GM21367 (cell line): Measurements from ENCODE around the gene TMEM145.

Source experiments
- ATAC-seq: cut with Tn5 transposase; IDR thresholded peaks from one replicate; pipeline ENCODE4 v1.9.1; 2021; ENCODE audit not compliant: unreplicated experiment

TMEM145 gene

DNA sequence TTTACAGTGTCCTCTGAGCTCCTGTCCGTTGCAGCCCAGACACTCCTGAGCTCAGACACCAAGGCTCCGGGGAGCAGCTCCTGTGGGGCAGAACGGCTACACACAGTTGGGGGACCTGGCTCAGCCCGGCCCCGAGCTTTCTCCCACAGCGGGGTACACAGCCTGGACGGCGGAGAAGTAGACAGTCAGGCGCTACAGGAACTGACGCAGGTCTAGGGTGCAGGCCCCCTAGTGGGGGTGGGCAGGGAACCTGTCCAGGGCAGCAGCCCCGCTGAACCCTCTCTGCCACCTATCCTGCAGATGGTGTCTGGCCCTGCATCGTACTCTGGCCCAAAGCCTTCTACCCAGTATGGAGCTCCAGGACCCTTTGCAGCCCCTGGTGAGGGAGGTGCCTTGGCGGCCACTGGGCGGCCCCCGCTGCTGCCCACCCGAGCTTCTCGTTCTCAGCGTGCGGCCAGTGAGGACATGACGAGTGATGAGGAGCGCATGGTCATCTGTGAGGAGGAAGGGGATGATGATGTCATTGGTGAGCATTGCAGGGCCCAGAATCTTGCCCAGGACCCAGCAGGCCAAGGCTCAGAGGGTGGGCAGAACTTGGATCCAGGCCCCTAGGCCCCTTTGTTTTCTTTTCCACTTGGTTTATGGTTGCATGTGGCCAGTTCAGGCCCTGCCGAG, 24.1 kb upstream of the TMEM145 start:
- no peak for ATAC-seq

DNA sequence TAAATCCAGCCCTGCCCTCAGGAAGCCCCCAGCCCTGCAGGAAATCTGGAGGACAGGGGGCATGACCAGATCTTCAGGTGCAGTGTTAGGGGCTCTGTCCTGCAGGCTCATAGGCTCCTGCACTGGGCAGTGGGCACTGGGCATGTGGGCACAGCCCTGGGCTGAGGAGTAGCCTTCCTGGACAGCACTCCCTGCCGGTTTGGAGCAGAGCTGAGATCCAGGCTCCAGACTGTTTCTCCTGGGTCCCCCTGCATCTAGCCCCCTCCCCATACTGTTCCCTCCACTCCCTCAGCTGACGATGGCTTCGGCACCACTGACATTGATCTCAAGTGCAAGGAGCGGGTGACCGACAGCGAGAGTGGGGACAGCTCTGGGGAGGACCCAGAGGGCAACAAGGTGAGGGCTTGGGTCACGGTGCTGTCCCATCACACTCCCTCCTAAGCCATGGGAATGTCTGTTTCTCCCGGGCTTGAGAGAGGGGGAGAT, 23.5 kb upstream of the TMEM145 start:
- no peak for ATAC-seq

DNA sequence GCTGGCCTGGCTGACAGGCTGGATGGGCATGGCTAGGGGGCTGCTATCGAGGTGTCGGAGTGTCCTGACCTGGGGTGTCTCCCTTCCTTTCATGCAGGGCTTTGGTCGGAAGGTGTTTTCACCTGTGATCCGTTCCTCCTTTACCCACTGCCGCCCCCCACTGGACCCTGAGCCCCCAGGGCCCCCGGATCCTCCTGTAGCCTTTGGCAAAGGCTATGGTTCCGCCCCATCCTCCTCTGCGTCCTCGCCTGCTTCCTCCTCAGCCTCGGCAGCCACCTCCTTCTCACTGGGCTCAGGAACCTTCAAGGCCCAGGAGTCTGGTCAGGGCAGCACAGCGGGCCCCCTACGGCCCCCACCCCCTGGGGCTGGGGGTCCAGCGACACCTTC, 23.0 kb upstream of the TMEM145 start:
- no peak for ATAC-seq

DNA sequence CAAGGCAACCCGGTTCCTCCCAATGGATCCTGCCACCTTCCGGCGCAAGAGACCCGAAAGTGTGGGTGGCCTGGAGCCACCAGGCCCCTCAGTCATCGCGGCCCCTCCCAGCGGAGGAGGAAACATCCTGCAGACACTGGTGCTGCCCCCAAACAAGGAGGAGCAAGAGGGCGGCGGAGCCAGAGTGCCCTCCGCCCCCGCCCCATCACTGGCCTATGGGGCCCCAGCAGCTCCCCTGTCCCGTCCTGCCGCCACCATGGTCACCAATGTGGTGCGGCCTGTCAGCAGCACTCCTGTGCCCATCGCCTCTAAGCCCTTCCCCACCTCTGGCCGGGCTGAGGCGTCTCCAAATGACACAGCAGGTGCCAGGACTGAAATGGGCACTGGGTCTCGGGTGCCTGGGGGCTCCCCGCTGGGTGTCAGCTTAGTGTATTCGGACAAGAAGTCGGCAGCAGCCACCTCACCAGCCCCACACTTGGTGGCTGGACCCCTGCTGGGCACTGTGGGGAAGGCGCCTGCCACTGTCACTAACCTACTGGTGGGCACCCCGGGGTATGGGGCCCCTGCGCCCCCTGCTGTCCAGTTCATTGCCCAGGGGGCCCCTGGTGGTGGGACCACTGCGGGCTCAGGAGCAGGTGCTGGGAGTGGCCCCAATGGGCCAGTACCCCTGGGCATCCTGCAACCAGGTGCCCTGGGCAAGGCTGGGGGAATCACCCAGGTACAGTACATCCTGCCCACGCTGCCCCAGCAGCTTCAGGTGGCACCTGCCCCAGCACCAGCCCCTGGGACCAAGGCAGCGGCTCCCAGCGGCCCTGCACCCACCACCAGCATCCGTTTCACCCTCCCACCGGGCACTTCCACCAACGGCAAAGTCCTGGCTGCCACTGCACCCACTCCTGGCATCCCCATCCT, 22.3 kb upstream of the TMEM145 start:
- no peak for ATAC-seq

DNA sequence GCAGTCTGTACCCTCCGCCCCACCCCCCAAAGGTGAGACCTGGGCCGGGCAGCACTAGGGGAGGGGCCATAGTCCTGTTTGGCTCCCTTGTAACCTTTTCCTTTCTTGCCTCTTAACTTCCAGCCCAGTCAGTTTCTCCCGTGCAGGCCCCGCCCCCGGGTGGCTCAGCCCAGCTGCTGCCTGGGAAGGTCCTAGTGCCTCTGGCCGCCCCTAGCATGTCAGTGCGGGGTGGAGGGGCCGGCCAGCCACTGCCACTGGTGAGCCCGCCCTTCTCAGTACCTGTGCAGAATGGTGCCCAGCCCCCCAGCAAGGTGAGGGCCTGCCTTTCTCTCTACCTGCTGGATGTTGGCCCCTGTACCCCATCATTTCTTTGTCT, 21.7 kb upstream of the TMEM145 start:
- ATAC-seq, result no peak

DNA sequence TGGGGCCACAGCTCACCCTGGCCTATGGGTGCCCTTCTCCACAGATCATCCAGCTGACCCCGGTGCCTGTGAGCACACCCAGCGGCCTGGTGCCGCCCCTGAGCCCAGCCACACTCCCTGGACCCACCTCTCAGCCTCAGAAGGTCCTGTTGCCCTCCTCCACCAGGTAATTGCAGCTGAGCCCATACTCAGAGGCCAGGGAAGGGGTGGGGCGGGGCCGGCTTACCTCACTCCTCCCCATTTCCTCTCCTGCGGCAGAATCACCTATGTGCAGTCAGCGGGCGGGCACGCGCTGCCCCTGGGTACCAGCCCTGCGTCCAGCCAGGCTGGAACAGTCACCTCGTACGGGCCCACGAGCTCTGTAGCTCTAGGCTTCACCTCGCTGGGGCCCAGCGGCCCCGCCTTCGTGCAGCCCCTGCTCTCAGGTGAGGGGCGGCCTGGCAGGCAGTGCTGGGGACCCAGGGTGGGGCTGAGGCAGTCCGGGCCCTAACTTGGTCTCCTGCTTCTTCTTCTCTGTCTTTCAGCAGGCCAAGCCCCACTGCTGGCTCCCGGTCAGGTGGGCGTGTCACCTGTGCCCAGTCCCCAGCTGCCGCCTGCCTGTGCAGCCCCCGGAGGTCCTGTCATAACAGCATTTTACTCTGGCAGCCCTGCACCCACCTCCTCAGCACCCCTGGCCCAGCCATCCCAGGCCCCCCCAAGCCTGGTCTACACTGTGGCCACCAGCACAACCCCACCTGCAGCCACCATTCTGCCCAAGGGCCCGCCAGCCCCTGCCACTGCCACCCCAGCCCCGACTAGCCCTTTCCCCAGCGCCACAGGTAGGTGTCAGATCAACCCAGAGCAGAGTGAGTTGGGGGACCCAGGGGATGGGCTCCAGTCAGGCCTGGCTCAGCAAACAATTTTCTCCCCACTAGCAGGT, 20.8 kb upstream of the TMEM145 start:
- ATAC-seq, result no peak

DNA sequence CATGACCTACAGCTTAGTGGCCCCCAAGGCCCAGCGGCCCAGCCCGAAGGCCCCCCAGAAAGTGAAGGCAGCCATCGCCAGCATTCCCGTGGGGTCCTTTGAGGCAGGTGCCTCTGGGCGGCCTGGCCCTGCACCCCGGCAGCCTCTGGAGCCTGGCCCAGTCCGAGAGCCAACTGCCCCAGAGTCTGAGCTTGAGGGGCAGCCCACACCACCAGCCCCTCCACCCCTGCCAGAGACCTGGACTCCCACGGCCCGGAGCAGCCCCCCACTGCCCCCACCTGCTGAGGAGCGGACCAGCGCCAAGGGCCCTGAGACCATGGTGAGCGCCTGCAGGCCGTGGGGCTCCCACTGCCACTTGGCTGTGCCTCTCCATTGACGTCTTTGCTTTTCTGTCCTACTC, 20.1 kb upstream of the TMEM145 start:
- no peak for ATAC-seq

DNA sequence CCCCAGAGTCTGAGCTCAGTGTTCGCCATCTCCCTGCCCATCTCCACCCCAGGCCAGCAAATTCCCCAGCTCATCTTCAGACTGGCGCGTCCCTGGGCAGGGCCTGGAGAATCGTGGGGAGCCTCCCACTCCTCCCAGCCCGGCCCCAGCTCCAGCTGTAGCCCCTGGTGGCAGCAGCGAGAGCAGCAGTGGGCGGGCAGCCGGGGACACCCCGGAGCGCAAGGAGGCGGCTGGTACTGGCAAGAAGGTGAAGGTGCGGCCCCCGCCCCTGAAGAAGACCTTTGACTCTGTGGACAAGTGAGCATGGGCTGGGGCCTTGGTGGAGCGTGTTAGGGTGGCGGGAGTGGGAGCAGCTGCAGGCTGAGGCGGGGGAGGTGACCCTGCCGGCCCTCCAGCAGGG, 19.6 kb upstream of the TMEM145 start:
- ATAC-seq, result no peak

DNA sequence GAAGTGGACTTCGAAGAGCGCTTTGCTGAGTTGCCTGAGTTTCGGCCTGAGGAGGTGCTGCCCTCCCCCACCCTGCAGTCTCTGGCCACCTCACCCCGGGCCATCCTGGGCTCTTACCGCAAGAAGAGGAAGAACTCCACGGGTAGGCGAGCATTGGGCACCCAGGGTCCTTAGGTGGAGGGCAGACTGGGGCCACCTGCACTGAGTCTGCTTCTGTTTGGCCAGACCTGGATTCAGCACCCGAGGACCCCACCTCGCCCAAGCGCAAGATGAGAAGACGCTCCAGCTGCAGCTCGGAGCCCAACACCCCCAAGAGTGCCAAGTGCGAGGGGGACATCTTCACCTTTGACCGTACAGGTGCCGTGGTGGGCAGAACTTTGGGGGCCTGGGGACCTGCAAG, 19.2 kb upstream of the TMEM145 start:
- no peak for ATAC-seq

DNA sequence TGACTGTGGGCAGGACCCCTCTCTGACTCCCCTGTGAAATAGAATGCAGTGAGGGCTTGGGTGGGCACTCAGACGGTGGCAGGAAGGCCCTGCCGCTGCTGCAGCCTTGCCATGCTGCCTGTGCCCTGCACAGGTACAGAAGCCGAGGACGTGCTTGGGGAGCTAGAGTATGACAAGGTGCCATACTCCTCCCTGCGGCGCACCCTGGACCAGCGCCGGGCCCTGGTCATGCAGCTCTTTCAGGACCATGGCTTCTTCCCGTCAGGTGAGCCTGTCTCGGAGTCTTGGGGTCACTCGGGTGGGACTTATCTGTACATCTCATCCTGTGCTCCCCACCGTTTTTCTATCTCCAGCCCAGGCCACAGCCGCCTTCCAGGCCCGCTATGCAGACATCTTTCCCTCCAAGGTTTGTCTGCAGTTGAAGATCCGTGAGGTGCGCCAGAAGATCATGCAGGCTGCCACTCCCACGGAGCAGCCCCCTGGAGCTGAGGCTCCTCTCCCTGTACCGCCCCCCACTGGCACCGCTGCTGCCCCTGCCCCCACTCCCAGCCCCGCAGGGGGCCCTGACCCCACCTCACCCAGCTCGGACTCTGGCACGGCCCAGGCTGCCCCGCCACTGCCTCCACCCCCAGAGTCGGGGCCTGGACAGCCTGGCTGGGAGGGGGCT, 18.5 kb upstream of the TMEM145 start:
- ATAC-seq, result no peak

DNA sequence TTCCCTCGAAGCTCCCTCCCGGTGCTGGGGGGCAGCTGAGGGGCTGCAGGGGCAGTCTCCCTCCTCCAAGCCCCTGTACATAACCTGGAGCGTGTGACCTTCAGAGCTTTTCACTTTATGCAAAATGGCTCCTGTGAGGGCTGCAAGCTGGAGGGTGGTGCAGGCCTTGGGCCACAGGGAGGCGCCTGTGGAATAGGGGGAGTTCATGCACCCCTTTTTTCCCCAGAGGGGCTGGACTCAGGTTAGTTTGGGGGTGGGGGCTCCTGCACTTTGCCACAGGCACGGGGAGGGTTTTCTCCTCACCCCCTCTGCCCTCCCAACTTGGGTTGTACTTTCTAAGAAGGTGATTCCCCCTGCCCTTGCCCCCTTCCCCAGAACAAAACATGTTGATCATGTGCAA, 17.8 kb upstream of the TMEM145 start:
- no peak for ATAC-seq

DNA sequence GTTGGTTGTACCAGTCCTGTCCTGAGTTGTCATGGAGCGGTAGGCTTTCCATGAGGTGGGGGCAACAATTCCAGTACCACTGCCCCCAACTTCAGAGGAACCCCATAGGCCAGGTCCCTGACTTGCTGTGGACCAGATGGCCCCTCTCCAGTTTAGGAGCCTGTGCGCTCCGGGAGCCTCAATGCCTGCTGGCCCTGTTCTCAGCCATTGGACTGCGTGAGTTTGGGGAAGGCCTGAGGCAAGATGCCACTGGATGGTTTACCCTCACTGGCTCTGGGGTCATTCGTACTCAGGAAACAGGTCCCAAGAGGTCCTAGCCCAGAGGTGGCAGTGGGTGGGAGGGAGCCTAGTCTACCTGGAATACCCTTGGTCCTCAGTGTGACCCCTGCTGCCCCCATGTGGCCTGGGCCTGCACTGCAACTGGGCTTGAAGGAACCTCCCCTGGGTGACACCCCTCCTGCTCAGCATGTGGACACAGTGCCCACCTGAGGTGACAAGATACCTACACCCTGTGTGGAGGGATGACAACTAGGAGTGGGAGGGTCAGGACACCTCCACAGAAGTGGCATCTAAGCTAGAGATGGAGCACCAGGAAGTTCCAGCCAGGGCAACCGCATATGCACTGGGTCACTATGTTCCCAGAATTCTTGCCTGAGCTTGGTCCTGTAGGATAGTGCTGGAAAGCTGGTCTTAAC, 17.1 kb upstream of the TMEM145 start:
- no peak for ATAC-seq

DNA sequence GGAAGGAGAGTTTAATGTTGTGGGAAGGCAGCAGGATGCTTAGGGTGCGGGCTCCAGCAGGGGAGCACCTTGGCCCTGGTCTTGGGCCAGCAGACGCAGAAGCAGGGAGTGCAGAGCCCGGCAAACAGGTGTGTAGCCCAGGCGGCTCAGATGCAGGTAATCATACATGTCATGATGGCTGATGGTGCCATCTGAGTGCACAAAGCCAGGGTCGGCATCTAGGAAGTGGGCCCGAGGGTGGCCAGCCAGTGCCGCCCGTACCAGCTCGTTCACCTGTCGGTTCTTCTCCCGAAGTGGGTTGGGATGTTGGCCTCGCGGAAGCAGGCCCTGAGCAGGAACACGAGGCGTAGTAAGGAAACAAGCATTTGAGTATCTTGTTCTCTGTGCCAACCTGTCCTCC, 16.1 kb upstream of the TMEM145 start:
- ATAC-seq, result no peak

DNA sequence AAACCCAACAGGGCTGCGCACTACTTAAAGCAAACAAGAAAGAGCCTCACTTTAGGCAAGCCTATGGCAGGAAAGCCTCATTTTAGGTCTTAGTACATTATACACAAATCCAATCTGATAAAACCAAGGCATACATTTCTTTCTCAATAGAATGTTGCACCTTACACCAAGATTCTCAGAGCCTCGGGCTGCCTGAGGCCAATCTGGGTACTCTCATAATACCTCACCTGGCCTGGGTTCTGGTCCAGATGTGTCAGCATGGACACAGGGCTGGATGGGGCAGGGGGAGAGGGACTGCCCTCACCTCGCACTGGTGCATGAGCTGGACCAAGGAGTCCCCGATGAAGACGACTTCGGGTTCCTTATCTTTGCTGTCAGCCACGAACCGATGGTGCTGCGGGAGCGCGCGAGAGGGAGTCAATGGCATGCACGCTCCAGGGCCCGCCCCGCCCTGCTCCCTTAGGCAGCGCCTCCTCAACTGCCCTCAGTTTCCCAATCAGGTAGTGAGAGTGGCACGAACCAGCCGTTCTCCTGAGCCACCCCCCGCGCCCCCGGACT, 11.4 kb upstream of the TMEM145 start, which contains the start of gene PRR19:
Gene PRR19, plus strand, starts transcription at position 487 of the 558 bp plus-strand sequence. CDS start 7,453 bp downstream, outside the sequence.
- no peak for ATAC-seq

DNA sequence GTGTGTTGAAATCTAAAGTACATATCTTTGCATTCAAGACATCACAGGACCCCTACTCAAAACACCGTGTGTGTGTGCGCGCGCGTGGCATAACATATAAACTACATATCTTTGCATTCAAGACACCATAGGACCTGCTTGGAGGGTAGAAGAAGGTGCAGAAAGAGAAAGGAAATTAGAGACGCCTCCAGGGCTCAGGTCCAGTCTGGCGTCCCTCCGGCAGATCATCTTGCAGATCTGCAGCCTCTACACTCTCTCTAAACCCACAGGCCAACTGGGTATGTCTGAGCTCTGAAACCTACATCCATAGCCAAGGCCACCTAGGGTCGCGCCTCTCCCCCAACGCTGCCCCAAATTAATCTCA, 10.0 kb upstream of the TMEM145 start:
- no peak for ATAC-seq

DNA sequence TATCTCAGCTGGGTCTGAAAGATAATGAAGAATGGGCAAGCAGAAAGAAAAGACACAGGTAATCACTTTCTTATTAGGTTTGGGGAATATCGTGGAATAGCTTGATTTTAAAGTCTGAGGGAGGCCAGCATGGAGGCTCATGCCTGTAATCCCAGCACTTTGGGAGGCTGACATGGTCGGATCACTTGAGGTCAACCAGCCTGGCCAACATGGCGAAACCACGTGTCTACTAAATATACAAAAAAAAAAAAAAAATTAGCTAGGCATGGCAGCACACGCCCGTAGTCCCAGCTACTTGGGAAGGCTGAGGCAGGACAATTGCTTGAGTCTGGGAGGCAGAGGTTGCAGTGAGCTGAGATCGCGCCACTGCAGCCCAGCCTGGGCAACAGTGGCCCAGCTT, 9.2 kb upstream of the TMEM145 start:
- ATAC-seq, result no peak

DNA sequence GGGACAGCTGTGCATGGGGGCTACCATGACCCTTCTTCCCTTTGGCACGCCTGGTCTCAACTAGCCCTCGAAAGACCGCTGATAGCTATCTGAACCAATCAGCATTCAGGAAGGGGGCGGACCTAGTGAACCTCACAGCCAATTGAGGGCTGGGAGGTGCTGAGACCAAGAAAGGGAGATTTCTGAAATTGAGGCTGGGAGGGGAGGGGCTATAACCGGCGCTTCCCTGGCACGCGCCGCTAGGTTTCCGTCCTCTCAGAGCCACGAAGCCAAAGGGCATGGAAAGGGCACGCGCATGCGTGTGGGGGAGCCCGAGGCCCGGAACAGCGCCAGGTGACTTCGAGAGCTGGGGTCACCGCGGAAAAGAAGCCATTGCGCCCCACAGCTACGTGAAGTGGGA, 6.5 kb upstream of the TMEM145 start:
- ATAC-seq, result no peak

DNA sequence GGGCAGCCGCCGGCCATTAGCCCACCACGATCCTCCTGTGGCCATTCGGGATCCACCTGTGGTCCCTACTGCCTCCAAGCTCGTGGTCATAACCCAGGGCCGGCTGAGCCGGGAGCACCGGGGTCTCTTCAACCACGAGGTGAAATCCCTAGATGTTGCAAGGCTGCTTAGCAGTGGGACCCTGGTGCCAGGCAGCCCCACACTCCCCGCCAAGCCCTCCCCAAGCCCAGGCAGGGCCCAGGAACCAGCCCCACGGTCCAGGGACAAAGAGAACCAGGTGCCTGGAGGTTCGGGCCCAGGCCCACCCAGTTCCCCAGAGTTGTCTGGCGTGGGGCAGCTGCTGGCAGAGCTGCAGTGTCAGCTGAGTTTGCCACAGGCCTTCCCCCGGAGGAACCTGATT, 3.4 kb upstream of the TMEM145 start:
- no peak for ATAC-seq

DNA sequence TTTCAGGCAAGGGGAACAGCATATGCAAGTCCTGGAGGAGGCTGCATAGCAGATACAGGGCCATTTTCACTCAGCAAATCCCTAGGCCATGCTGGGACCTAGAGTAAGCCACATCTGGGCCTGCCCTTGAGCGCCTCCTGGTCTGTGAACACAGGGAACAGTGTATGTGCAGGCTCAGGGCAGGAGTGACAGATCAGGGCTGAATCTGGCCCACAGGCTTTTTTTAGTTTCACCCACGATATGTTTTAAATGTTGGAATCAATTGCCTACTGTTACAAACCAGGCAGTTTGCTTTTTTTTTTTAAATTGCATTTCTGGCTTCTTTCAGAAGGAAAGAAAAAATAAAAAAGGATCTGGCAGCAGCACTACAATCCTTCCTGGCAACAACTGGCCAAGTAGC, 1.5 kb upstream of the TMEM145 start:
- ATAC-seq, result no peak

DNA sequence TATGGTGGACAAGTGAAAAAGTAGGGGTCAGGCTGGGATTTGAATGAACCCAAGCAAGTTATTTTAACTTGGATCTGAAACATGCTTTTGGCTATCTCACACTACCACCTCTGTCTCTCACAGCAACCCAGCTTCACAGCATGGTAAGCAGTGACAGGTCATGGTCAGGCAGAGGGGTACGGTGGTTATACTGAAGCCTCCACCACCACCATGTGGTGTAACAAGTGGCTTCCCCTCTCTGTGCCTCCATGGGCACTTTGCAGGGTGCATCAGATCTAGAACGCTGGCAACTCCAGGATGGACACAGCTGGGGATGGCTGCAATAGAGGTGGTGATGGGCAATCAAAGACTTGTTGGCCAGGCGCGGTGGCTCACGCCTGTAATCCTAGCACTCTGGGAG, 739 bp upstream of the TMEM145 start:
- ATAC-seq, result no peak
